GM19193 (cell line): Measurements from ENCODE around the gene TTLL11.

Experiments
- POLR2A ChIP-seq: IDR thresholded peaks from 4 replicates; pipeline ENCODE4 v1.6.1; 2011; ENCODE audit not compliant: insufficient read depth, insufficient read length; ENCODE audit errors: extremely low read depth

Gene TTLL11

DNA sequence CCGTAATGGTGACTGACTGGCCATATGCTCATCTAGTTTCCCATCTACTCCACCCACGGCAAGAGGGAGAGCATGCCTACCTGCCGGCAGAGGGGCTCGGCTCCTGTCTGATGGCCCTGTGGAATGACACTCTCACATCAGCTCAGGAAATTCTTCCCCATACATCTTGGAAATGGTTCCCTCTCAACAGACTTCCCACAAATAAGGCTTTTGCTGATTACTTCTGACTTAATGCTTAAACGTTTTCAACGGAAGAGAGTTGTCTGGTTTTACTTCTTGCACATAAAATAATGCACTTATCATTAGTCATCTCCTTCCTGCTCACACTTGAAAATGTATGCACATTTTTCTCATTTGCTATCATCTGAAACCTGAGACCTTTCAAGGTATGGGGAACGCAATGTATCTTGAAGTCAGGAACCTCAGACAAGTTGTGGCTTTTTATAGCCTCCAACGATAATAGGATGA, 129.5 kb downstream of the TTLL11 start:
- no peak for TF ChIP-seq POLR2A

DNA sequence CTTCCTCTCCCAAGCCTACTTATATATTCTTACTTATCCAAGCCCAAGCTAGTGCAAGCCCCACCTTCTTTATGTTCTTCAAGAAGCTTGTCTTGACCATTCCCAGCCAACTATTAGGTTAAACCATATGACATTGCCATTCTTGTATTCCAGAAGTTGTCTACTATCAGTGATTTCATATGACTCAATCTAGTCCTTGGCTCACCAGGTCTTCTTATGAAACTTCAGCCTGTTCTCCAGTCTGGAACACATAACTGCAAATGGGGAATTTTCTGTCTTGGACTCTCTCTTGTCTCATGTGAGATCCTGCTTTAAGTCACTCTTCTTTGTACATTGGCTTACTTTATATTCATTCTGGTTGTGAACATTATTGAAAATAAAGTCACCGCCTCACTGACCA, 130.7 kb downstream of the TTLL11 start:
- no peak for TF ChIP-seq POLR2A

DNA sequence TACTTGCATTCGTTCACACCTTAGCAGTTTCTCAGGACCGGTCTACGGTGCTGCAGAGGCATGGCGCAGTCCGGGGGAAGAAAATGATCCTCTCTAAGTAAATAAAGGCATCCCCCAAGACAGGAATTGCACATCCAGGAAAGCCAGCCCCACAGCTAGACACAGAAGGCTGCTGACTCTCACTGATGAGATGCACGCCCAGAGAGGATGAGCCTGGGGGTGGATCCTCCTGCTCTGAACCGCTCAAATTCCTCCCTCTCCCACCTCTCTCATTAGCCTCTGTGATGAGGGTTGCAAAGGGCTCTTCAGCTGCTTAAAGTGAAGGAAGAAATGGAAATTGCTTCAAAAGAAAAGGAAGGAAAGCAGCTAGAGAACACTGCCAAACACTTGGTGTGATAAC, 132.4 kb downstream of the TTLL11 start:
- no peak for TF ChIP-seq POLR2A

DNA sequence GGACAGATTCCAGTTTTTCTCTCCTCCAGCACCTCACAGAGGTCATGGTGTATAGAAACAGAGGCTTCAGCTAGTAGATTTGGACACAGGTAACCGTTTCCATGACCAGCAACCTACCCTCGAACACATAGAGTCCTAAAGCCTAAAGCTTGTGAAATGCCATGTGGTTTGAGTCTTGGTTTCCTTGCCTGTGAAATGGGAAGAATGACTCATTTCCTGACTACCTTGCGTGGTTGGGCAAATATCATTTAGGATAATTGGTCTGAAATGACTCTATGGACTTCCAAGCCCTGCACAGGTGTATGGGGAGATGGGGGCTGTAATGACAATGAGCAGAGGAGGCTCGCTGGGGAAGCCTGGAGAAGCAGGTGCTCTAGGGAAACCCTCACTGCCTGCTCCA, 134.6 kb downstream of the TTLL11 start:
- no peak for TF ChIP-seq POLR2A

DNA sequence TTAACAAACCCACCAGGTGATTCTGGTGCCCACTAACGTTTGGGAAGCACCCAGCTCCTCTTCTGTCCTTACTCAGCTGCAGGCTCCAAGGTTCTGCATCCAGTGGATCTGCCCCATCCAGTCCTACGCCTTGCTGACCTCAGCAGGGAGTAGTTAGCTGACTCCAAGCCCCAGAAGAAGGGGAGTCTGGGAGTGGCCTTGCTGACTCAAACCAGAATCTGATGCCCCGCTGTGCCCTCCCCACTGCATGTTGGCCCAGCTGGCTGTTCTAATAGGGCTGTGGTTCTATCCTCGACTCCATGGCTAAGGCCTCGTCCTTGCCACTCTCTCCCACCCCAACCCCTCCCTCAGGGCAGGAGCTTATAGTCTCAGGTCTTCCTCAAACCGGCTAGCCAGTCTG, 136.3 kb downstream of the TTLL11 start:
- TF ChIP-seq POLR2A, result no peak

DNA sequence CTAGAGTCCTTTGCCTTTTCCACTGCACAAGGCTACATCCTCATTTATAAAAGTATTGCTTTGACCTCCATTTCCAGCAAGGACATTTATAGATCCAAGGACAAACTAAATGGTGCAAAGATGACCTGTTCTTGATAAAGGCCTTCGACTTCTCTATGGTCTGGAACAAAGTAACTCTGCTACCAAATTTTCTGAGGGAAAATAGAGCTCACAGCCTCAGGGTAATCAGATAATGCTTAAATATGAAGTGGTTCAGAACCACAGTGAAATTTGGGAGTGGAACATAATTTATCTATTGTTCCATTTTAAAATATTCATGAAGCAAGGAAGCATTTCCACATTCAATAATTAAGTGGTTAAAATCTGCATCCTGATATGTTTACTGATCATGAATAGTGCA, 137.5 kb downstream of the TTLL11 start:
- TF ChIP-seq POLR2A, result no peak

DNA sequence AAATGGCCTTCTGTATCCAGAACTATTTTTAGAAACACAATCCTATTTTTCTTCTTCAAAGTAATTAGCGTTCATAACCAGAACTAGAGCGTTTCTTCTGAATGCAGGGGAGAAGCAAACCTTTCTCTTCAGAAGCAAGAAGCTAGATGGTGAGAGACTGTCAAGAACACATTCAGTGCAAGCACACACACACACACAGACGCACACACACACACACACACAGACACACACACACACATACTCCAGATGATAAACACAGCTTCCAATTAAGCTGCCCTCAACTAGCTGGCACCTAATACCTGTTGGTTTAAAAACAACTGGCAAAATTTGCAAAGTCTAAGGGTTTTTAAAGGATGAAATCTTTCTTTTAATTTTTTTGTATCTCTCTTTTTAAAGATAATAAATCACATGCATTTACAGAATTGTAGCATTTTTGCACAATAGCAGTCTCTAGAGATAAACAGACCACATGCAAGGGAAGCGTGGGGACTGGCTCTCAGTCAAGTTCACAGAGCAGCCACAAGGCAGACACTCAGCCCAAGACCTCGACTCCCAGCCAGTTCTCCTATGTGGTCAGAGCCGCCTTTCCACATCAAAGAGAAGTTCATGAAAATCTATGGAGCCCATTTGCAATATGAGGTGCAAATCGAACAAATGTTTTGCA, 138.5 kb downstream of the TTLL11 start:
- no peak for TF ChIP-seq POLR2A

DNA sequence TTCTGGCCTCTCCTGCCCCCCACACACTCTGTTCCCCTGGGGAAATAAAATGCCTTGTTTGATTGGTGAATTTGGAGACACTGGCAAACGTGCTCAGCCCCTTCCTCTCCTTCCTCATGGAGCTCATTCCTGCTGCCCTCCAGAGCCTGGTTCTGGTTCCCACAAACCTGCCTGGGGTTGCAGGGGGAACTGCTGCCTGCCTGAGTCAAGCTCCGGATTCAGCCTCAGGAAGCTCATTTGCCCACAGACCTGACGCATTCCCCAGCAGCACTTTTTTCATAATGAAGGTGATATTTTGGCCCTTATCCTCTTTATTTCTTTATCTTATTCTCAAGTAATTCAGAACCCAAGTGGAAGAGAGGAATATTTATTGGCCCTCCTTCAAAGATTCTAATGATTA, 140.5 kb downstream of the TTLL11 start:
- TF ChIP-seq POLR2A, result no peak

DNA sequence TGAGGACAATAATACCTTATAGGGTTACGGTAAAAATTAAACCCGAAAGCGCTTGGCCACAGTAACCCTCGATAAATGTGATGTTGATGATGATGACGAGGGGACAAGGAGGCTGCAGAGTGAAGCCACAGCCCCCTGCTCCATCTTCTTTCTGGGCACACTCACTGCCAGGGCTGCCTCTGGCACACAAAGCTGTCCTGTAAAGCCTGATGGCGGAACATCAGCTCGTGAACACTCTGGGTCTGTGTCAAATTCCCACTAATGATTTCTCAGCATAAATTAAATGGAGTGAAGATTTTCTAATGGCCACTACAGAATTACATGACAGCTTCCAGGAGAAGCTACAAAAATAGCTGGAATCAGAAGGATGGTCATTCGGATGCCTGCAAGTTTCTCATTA, 142.2 kb downstream of the TTLL11 start:
- TF ChIP-seq POLR2A, result no peak

DNA sequence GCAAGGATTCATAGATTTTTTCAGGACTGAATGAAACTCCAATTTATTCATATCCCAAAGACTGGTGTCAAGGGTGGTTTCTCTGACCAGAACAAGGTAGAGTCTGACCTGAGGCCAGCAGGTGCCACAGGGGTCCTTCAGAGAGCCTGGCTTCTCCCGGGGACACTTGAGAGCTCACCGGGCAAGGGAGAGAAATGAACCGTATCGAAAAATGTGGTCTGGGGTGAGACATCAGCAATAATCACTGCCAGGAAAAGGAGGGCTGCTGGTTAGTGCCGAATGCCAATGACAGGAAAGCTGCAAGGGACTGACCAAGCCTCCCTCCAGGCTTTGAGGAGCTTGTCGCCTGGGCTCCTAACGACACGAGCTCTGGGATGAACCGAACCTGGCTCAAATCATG, 142.7 kb downstream of the TTLL11 start:
- no peak for TF ChIP-seq POLR2A

DNA sequence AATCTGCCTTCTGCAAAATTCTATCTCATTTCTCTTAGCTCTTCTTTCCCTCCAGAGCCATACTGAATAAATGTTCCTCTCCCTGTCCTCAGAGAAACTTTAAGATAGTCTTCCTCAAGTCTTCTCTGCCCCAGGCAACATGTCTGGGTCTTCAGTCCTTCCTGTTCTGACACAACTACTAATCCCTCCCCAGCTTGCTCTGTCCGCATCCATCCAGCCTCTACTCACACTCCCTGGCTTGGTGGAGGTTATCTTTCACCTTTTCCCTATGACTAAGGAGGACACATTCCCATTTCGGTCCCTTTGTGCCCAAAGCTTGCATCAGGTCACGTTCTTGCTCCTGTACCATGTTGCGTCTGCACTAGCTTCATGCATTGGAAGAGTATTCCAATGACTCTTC, 143.3 kb downstream of the TTLL11 start:
- no peak for TF ChIP-seq POLR2A

DNA sequence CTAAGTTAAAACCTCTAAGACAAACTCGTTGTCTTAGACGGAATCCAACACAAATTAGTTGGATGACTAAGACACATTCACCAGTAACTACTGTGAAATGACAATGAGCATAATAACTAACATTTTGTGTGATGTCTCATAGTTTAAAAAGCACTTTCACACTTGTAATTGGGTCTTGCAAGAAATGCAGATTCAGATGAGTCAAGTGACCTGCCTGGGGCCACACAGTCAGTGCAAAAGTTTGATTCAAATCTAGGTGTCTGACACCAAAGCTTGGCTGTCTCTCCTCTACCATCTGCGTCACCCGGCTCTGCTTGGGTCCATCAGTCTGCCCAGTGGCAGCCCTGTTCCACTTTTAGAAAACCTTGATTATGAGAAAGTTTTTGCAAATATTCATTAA, 143.7 kb downstream of the TTLL11 start:
- no peak for TF ChIP-seq POLR2A

DNA sequence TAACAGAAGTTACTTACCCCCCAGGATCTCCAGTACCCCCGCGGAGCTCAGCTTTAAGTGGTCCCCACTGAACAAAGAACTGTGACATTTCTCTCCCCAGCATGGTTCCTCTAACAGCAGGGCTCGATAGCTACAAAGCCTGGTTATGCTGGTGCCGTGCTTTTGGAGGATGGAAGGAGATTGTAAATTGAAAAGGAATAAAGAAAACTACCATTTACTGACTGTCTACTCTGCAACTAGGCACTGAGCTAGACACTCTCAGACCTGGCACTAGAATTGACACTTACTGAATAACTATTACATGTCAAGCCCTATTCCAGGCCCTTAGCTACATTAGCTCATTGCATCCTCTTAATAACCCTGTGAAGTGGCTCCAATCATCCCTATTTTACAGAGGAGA, 145.3 kb downstream of the TTLL11 start:
- no peak for TF ChIP-seq POLR2A

DNA sequence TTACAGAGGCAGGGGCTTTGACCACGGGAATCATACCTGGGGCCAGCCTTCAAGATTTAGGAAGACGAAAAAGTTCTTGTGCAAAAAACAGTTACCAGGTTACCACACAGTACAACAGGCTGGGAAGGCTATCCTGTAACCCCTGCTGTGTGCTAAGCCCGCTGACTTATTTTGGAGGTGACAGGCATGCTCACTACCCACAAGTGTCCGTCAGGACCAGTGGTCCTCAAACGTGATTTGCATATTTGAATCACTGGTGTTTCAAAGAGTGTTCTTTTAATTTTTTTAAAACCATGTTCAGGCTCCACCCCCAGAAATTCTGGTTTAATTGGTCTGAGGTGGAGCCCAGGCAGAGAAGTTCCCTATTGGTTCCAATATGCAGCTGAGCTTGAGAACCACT, 146.6 kb downstream of the TTLL11 start:
- no peak for TF ChIP-seq POLR2A

DNA sequence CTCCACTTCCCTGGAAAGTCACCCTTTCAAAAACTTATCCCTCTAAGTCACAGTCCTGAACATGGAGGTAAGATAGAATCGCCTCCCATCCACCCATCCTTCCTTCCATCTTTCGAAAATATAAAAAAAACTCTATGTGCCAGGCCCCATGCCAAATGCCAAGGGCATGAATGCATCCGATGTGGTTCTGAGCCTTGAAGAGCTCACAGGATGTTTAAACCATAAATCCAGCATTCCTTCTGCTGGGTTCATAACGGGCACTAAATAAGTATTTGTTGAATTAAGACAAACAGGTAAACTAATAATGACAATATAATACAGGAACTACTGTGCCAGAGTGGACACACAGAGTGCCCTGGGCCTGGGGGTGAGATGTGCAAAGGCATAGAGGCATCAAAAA, 147.3 kb downstream of the TTLL11 start:
- TF ChIP-seq POLR2A, result no peak

DNA sequence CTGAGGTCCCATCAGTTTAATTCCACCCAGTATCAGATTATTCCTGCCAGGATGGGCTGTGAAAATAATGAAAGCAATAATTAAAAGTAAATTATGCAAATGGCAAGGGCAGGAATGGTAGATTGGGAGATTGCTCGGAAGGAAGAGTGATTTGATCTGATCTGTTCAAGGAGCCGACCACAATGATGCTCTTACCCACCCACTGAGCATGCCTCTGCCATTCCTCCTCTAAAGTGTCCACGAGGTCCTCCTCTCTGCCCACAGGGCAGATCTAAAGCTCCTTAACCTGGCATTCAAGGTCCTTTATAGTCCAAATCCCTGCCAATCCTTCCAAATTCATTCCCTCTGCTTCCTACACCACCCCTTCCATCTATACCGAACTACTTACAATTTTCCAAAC, 147.8 kb downstream of the TTLL11 start:
- TF ChIP-seq POLR2A, result no peak

DNA sequence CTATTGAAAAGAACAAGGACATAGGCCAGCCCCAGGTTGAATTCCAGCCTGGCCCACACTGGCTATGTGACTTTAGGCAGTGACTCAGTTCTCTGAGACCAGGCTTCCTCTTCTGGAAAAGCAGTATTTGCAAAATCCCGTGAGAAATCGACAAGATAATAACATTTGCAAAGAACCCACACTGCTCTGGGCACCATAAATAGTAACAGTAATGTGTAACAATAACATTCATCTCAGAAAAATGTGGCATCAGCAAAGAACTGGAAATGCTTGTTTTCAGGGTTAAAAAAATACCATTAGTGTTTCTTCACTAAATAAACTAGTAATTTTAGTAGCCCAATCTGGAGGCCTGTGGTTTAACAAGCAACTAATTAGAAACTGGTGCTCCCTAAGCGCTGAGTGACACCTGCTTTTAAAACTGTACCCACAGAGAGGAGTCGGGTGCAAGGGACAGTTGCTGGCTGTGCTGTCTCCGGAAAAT, 148.4 kb downstream of the TTLL11 start:
- TF ChIP-seq POLR2A, result no peak
